CD4-positive, alpha-beta T cell treated with Interleukin-4 for 4 hours (primary cell): ENCODE data around the gene RAP1GAP2.

Experiments used
- DNase-seq: peaks from one replicate; pipeline ENCODE4 v3.0.0-alpha.2; 2020

The RAP1GAP2 gene

GRCh38 chr17:2854143-2855055 is 58.2 kb downstream of the RAP1GAP2 start:
- no peak for DNase-seq

DNA sequence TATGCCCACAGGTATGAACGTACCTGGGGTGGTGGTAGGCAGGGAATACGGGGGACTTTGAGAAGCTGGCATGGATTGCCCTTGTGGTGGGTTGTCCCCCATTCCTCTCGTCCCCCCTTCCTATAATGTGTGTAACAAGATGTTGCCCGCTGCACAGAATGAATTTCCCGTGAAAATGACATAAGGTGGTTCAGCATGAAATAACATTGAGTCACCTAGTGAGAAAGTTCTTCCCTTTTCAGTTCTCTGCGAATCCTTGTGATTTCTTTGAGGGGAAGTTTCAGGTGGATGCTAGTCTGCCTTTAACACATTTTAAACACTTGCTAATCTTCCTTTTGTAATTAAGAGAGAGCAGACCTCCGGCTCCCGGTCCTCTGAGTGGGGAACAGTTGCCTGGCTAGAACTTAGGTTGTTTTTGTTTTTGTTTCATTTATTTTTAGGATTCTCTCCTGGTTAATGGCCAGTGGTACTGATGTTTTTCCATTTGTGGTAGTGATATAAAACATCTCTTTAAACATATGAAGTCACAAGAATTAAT is 58.9 kb downstream of the RAP1GAP2 start:
- DNase-seq = no peak

- DNase-seq = no peak
Measured at GRCh38 chr17:2856727-2857126, 60.5 kb downstream of the RAP1GAP2 start.

- no peak for DNase-seq
Measured at GRCh38 chr17:2860045-2860444, 63.8 kb downstream of the RAP1GAP2 start.

GRCh38 chr17:2860883-2861282 is 64.6 kb downstream of the RAP1GAP2 start:
- no peak for DNase-seq

- no peak for DNase-seq
Measured at GRCh38 chr17:2862197-2862596, 66.0 kb downstream of the RAP1GAP2 start.

GRCh38 chr17:2863204-2863603 is 67.0 kb downstream of the RAP1GAP2 start:
- no peak for DNase-seq

- no peak for DNase-seq
Measured at GRCh38 chr17:2865228-2865627, 69.0 kb downstream of the RAP1GAP2 start.

DNA sequence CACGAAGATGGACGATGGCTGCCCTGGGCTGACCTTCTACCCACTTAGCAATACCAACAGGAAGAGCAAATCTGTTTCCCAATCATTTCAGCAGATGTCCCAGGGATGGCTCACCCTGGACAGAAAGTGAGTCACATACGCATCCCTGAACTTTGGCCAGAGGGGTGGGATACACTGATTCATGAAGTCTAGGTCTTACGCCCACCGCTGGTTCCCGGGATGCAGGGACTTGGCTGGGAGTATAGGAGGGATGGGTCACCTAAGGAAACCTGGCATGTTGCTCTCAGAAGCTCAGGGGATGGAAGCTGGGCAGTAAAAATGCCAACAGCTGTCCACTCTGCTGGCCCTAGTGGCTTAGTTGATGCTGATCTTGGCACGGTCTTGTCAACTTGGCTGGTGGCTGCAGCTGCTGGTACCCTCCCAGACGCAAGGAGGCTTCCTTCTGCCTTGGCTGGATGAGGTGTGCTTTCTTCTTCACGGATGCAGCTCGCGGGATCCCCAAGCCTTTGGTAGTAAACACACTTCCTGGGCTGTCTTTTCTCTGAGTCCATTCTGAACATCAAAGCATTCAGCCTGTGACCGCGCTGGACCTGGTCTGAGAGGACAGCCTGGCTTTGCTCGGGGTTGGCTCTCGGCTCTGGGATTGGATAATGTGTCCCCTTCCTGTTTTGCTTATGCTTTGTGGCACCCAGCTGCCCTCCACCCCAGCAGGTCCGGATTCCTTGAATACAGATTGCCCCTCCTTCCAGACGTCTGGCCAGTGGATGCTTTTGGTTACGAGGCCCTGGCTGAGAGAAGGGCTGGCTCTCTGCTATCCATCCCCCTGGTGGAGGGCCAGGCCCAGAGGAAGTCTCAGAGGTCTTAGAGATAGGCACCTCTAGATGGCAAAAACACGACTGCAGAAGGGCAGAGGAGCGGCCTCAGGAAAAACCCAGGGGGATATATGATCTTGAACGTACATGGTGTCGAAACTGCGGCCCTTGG is 71.5 kb downstream of the RAP1GAP2 start:
- DNase-seq = no peak

GRCh38 chr17:2869604-2870003 is 73.4 kb downstream of the RAP1GAP2 start:
- DNase-seq = no peak

DNA sequence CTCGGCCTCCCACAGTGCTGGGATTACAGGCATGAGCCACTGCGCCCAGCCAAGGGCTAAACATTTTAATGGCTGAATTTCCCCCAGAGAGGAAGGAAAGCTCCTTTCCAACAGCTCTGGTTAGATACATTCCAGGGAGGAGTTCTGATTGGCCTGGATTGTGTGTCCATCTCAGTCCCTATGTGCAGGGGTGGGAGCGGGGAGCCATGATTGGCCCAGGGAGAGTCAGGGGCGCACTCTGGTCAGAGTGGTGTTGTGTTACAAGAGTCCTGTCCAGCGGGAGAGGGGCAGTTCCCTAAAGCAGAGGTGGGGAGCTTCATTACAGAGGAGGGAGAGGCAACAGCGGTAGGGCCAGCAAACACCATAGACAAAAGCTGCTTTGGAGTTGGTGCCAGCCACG is 75.0 kb downstream of the RAP1GAP2 start:
- DNase-seq = no peak

- DNase-seq = no peak
Measured at GRCh38 chr17:2871720-2872119, 75.5 kb downstream of the RAP1GAP2 start.

DNA sequence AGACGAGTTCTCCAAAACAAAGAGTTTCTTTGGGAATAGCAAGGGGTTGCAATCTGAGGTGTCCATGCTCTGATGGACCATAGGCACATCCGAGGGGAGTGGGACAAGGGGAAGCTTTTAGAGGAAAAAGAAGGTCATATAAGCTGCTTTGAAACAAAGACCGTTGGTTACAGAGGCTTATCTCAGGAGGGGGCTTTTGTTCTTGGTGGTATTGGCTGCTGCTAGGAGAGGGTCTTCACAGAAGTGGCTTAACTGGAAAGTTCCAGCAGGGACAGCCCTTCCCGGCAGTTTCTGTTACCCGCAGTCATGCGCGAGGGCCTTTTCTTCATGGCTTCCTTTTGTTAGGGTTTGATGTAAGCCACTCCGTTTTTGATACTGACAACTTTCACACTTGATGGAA is 76.0 kb downstream of the RAP1GAP2 start:
- DNase-seq = no peak

DNA sequence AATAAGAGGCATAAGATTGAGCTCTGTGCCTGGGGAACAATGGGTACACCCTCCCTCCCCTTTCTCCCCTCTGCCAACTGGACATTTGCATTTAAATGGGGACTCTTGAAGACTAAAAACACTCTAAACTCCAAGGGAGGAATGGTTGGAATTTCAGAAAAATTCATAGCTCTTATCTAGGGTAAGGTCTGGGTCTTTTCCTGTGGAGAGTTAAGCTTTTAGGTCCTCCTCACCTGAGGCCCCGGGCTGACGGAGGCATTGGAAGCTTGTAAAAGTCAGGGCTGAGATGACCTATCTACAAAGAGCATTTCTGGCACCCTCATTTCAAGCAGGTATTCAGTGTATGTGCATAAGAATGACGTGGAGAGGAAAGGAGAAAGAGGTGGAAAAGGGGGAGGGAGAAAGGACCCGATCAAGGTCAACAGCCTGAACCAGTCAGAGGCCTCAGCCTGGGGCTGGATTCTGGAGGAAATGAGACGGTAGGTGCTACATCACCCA is 78.0 kb downstream of the RAP1GAP2 start:
- DNase-seq = no peak

DNA sequence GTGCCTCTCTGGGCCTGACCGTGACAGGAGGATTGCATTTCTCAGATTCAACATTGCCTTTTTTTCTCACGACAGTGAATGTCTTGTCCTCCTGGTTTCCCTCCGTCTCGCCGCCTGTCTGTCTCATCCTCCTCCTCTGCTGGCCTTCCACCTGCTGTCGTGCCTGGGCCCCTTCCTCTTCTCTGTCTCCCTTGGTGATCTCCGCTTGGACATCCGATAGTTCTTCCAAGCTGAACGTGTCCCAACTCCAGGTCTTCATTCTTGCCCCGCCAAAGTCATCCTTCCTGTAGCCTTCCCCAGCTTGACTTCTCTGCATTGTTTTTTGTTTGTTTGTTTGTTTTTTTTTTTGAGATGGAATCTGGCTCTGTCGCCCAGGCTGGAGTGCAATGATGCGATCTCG is 79.4 kb downstream of the RAP1GAP2 start:
- no peak for DNase-seq

- DNase-seq = no peak
Measured at GRCh38 chr17:2876467-2876866, 80.2 kb downstream of the RAP1GAP2 start.

- no peak for DNase-seq
Measured at GRCh38 chr17:2878751-2879254, 82.6 kb downstream of the RAP1GAP2 start.

DNA sequence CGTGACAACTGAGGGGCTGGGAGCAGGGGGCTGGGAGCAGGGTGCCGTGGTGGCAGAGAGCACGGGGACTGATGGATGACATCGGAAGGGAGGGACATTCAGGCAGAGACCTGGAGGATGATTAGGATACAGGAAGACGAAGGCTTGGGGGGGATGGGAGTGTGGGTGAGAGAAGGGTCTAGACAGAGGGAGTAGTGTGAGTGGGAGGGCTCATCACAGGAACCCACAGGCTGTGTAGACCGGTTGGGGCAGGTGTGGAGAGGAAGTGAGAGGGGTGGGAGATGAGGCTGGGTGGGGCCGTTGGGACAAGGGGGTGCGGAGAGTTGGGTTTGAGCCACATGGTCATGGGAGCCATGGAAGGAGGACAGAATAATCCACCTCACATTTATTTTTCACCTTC is 83.8 kb downstream of the RAP1GAP2 start:
- DNase-seq = no peak

DNA sequence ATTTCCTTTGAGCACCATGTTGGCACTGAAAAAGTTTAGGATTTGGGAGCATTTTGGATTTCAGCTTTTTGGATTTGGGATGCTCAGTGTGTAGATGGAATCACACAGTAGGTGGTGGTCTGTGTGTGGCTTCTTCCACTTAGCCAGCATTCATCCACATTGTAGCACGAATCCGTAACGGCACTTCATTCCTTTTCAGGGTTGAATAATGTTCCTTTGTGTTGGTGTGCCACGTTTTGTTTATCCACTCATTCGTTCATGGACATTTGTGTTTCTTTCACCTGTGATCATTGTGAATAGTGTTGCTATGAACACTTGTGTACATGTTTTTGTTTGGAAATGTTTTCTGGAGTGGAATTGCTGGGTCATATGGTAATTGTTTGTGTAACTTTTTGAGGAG is 85.1 kb downstream of the RAP1GAP2 start:
- no peak for DNase-seq

DNA sequence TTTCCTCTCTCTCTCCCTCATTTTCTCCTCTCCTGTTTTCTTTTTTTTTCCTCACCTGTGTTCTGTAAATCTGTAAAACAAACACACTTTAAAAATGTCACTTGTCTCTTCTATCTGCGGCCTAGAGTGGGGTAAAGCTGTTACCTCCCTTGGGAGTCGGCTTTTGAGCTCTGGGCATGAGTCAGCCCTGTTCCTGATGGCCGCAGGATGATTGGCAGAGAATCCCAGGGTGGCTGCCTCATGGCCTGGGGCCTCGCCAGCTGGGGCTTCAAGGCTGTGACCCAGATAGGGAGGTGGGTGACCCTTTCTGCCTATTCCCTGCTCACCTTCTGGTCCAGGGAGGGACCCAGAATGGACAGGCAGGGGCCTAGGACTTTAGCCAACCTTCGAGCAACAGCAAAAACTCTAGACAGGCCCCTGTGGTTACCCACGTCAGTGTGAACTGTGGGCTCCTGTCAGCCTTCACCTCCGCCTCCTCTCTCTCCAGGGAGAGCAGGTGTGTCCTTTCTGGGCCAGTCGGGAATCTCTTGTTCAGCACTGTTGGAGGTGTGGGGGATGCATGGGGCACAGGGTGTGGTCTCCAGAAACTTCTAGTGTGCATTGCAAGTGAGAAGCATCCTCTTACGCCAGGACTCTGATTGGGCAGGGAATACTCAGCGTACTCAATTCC is 87.4 kb downstream of the RAP1GAP2 start:
- DNase-seq = no peak

DNA sequence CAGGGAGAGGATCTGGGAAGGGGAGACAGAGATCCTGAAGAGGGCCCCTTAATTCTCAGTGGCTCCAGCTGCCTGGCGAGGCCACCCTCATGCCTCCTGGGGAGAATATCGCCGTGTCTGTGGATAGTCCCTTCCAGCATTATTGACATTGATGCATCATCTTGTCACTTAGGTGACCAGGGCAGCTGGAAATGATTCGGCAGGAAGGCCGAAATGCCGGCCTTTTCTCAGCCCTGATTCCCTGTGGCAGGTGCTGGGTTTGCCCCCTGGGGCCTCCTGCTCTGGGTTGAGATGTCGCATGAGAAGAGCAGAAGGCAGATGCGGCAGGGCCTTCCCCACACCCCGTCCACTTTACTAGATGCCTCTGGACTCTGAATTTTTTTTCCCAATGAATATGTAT is 89.5 kb downstream of the RAP1GAP2 start:
- no peak for DNase-seq

DNA sequence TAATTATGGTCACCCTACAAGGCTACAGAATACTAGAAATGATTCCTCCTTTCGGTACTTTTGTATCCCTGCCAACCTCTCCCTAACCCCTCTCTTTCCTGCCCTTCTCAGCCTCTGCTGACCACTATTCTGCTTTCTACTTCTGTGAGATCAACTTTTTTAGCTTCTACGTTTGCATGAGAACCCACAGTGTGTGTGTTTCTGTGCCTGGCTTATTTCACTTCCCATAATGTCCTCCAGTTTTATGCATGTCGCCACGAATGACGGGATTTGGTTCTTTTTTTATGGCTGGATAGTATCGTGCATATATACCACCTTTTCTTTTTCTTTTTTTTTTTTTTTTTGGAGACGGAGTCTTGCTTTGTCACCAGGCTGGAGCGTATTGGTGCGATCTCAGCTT is 92.1 kb downstream of the RAP1GAP2 start:
- no peak for DNase-seq
